ENCODE measurements around the gene STK32B.
"Not testable (repeated sequence)": the region's sequence is repeated elsewhere in the genome, so short reads cannot be mapped to it uniquely, and the experiment has no call there.

The STK32B gene

GRCh38 chr4:5051278-5052203 lies at the start of gene STK32B:
STK32B (plus strand) TSS chr4:5051480.
- DNase-seq (ENCODE audit: low spot score) = no peak

- DNase-seq (ENCODE audit: low spot score) = not testable (repeated sequence)
Measured at GRCh38 chr4:5001641-5002040, 49.6 kb upstream of the STK32B start.

GRCh38 chr4:5003372-5003857 lies 47.9 kb upstream of the STK32B start:
- DNase-seq (ENCODE audit: low spot score) = no peak

GRCh38 chr4:5003918-5004317 lies 47.4 kb upstream of the STK32B start:
- DNase-seq (ENCODE audit: low spot score) = no peak

- DNase-seq (ENCODE audit: low spot score) = no peak
Measured at GRCh38 chr4:5004496-5004895, 46.8 kb upstream of the STK32B start.

GRCh38 chr4:5006932-5007331 lies 44.3 kb upstream of the STK32B start:
- DNase-seq (ENCODE audit: low spot score) = not testable (repeated sequence)

GRCh38 chr4:5009796-5010195 lies 41.5 kb upstream of the STK32B start:
- no peak for DNase-seq (ENCODE audit: low spot score)

- DNase-seq (ENCODE audit: low spot score) = no peak
Measured at GRCh38 chr4:5010984-5011383, 40.3 kb upstream of the STK32B start.

GRCh38 chr4:5012244-5012898 lies 38.9 kb upstream of the STK32B start:
- no peak for DNase-seq (ENCODE audit: low spot score)

- no peak for DNase-seq (ENCODE audit: low spot score)
Measured at GRCh38 chr4:5012958-5013357, 38.3 kb upstream of the STK32B start.

GRCh38 chr4:5014007-5014682 lies 37.1 kb upstream of the STK32B start:
- no peak for DNase-seq (ENCODE audit: low spot score)

GRCh38 chr4:5018096-5018495 lies 33.2 kb upstream of the STK32B start:
- no peak for DNase-seq (ENCODE audit: low spot score)

- DNase-seq (ENCODE audit: low spot score) = no peak
Measured at GRCh38 chr4:5018603-5019002, 32.7 kb upstream of the STK32B start.

- DNase-seq (ENCODE audit: low spot score) = no peak
Measured at GRCh38 chr4:5019274-5019673, 32.0 kb upstream of the STK32B start, which contains the start of gene CYTL1. CYTL1 (minus strand) TSS chr4:5019458; CDS start chr4:5019445, 13 bp downstream.

- no peak for DNase-seq (ENCODE audit: low spot score)
Measured at GRCh38 chr4:5019796-5020195, 31.5 kb upstream of the STK32B start.

GRCh38 chr4:5020341-5020740 lies 30.9 kb upstream of the STK32B start:
- DNase-seq (ENCODE audit: low spot score) = no peak

- no peak for DNase-seq (ENCODE audit: low spot score)
Measured at GRCh38 chr4:5021546-5021945, 29.7 kb upstream of the STK32B start.

GRCh38 chr4:5024673-5025072 lies 26.6 kb upstream of the STK32B start:
- no peak for DNase-seq (ENCODE audit: low spot score)

GRCh38 chr4:5026371-5026770 lies 24.9 kb upstream of the STK32B start:
- DNase-seq (ENCODE audit: low spot score) = no peak

GRCh38 chr4:5027346-5027745 lies 23.9 kb upstream of the STK32B start:
- no peak for DNase-seq (ENCODE audit: low spot score)

- DNase-seq (ENCODE audit: low spot score) = no peak
Measured at GRCh38 chr4:5028480-5028879, 22.8 kb upstream of the STK32B start.

- no peak for DNase-seq (ENCODE audit: low spot score)
Measured at GRCh38 chr4:5029447-5029846, 21.8 kb upstream of the STK32B start.

Measured in pons (tissue), 1 donor.